Urothelium cell line (cell line): ENCODE measurements around the gene SCG2.

Experiments used
- DNase-seq: peaks from one replicate; pipeline ENCODE4 v3.0.0; 2011; ENCODE audit warnings: low spot score, mixed read lengths
- FAIRE-seq: peaks from 2 replicates; lab custom pipeline; 2011; peaks lifted over from hg19 to GRCh38; lab: Jason Lieb, UNC

SCG2 gene

GRCh38 chr2:223585666-223586065, 16.5 kb downstream of the SCG2 start:
- DNase-seq = no peak

DNA sequence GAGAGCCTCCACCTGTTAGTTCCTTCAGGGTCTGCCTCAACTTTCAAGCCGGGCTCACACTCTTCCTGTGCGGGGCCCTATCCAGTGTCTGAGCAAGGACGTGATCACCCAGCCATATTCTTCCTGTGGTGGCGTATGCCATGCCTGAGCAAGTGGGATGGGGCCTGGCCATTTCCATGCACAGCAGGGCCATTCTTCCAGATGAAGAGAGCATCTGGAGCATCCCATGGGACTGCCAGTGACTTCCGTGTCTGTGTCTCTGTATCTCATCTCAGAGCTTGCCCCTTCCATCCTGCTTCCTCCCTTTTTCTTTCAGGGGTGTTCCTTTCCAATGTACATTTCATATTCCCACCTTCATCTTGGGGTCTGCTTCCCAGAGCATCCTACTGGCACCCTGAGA, 20.2 kb downstream of the SCG2 start:
- DNase-seq = no peak
- FAIRE-seq = no peak

More at GRCh38 chr2:223585666-223586065, 16.5 kb downstream of the SCG2 start:
- FAIRE-seq = no peak

DNA sequence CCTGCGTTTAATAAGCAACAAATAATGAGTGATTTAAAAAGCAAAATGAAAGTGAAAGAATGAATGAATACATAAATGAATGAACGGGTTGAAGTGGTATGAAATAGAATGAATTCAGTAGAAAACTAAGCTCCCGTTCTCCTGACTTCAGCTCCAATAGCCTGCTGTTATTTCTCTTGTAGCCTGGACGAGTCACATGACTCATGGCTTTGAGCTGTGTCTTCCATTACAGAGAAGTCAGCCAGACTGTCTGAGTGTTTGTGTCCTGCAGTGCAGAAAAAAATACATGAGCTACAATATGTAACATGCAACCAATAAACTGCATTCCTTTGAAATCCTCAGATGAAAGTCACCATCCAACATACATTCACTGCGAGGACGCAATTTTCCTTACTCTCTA, 21.2 kb downstream of the SCG2 start:
- FAIRE-seq = peak; percentile 5
- DNase-seq = peak; percentile 43

- DNase-seq (no peak), FAIRE-seq (no peak)
Observed at GRCh38 chr2:223578846-223579245, 23.3 kb downstream of the SCG2 start.

DNA sequence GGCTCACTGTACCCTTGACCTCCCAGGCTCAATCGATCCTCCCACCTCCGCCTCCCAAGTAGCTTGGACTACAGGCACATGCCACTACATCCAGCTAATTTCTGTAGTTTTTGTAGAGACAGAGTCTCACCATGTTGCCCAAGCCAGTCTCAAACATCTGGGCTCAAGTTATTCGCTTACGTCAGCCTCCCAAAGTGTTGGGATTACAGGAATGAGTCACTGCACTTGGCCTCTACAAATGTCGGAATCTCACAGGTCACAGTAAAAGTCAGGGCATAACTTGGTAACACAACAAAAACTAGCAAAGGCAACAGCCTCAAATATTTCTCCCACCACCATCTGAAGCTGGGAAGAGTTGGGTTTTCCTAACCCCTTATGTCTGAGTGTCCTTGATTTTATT, 25.3 kb downstream of the SCG2 start:
- FAIRE-seq = peak; percentile 75
- peak; percentile 61 for DNase-seq

DNA sequence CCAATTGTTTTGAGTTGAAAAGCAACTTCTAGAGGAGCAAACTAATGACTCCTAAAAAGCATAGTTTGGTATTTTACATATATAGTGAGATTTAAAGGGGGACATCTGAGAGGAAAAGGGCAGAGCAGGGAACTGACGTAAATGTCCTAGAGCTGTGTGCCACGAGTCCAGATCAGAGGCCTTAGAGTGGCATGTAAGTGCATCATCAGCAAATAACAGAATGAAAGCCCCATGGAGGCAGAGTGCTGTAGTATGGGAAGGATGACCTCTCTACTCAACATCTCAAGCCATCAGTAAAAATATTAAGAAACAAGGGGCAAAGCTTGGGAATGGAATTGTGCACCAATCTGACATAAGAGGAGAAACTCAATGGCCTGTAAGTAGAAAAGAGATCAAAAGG, 31.4 kb downstream of the SCG2 start:
- FAIRE-seq (no peak), DNase-seq (no peak)

GRCh38 chr2:223566396-223566795, 35.8 kb downstream of the SCG2 start:
- FAIRE-seq = no peak
- DNase-seq = no peak

DNA sequence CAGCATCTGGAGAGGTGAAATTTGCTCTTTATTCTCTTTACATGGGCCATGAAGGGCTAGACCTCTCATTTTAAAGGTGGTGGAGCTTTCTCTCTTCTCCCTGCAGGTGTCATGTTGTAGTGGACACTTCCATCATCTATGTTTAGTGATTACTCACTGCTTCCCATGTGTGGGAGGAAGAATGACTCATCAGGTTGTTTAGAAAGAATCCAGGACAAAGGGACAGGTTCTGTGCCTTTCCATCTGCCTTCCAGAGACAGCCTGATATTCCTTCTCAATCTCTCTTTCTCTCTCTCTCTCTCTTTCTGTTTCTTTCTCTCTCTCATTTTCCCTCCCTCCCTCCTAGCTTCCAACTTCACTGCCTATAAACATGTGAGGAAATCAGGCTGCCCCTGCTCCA, 38.7 kb downstream of the SCG2 start:
- FAIRE-seq = peak; percentile 65
- DNase-seq = peak; percentile 84

GRCh38 chr2:223562078-223562477, 40.1 kb downstream of the SCG2 start:
- no peak for FAIRE-seq
- DNase-seq = no peak

DNA sequence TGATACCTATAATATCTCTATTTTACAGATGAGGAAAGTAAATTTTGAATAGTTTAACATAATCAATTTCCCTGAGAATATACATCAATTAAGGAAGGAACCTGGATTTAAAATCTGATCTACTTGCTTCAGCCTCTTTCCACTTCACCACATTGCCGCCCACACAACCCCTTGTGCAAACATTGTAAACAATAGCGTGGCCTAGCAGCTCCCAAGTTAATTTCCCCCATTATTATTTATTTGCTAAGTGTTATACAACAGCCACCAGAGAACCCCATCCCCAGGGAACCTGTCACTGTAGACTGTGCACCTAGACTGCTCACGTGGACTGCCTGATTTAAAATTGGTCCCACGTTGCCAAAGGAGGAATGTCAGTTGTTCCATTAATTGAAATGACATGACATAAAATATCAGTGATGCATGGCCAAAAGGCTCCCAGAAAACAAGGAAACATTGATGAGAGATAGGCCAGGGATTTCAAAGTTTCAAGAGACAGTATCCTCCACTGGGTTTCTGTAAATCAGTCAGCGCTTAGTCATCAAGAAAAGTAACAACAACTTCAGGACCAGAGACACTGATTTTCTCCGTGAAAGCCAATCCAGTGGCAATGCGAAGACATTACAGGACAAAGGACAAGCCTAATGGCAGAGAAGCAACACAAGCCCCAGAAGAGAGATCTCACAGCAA, 41.3 kb downstream of the SCG2 start:
- no peak for FAIRE-seq
- peak; percentile 49 for DNase-seq

DNA sequence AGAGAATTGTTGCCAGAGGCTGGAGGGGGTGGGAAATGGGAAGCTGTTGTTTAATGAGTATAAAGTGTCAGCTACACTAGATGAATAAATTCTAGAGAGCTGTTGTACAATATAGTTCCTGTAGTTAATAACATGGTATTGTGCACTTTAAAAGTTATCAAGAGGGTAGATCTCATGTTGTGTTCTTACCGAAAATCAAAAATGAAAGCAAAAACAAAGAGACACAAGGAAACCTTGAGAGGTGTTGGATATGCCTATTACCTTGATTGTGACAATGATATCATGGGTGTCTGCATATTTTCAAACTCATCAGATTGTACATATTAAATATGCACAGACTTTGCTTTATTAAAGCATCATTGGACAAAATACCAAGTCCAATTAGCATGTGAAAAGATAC, 43.2 kb downstream of the SCG2 start:
- no peak for FAIRE-seq

DNA sequence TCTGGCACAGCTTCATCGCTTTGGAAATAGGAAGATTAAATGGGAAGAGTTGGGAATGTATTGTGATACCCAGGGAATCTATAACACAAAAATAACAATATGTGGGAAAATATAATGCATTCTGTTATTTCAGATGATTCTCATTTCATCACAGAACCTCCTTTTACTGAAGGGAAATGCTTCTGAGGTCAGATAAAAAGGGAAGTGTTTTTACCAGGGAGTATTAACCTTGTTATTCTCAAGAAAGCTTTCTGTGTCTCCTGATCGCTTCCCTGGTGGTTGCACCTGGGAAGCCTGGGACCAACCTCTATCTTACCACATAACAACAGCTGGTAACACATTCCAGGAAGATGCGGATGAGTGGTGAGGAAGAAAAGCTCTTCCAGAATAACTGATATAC, 47.2 kb downstream of the SCG2 start:
- DNase-seq (no peak), FAIRE-seq (no peak)

More for the DNA sequence above, 43.2 kb downstream of the SCG2 start:
- no peak for DNase-seq

DNA sequence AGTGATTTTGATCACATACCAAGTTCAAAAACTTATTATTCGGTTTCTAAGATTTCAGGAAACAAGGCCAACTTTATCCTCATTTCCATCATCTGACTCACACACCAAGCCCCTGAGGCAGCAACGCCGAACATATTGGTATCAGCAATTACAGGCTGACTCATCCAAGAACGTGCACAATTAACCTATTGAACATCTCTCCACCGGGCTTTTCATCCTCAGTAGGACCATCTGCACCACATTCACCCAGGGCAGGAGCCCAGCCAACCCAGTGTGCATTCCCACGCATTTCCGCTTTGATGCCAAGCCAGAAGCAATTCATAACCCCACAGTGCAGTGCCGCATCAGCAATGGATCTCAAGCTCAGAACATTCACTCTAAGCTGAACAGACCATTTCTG, 52.9 kb downstream of the SCG2 start:
- FAIRE-seq (peak; percentile 92), DNase-seq (peak; percentile 89)

- no peak for DNase-seq
- FAIRE-seq = peak; percentile 9
Observed at GRCh38 chr2:223548194-223548593, 54.0 kb downstream of the SCG2 start.
